PFSK-1 (cell line): ENCODE results near the gene STAC3.

Source experiments
- REST ChIP-seq, 2 experiments: IDR thresholded peaks; 2 replicates each; pipeline versions ENCODE4 v1.6.1 to v1.8.0; 2011 to 2012; ENCODE audit warnings: low read depth in 2 of 2, low read length in 2 of 2, control low read depth in 1 of 2, inconsistent platforms in 1 of 2, mild to moderate bottlenecking in 1 of 2, moderate library complexity in 1 of 2; ENCODE audit not compliant: insufficient read depth in 1 of 2
- SIN3A ChIP-seq: IDR thresholded peaks from 2 replicates; pipeline ENCODE4 v1.6.1; 2012; ENCODE audit warnings: mild to moderate bottlenecking, low read length, moderate library complexity, borderline replicate concordance; ENCODE audit not compliant: insufficient read depth

GRCh38 chr12:57258977-57259970, 8.3 kb upstream of the STAC3 start:
- no peak for TF ChIP-seq SIN3A
- no peak for TF ChIP-seq REST (IDR thresholded peaks at IDR 0.05; ENCODE audit: insufficient read depth in 1 of 2, low read depth in 2 of 2, low read length in 2 of 2)
